DMS 273 (cell line): ENCODE data around the gene SUFU.

Source experiments
- DNase-seq: peaks from one replicate; lab custom pipeline; 2025; ENCODE audit not compliant: unreplicated experiment; lab: John Stamatoyannopoulos, UW

SUFU gene

DNA sequence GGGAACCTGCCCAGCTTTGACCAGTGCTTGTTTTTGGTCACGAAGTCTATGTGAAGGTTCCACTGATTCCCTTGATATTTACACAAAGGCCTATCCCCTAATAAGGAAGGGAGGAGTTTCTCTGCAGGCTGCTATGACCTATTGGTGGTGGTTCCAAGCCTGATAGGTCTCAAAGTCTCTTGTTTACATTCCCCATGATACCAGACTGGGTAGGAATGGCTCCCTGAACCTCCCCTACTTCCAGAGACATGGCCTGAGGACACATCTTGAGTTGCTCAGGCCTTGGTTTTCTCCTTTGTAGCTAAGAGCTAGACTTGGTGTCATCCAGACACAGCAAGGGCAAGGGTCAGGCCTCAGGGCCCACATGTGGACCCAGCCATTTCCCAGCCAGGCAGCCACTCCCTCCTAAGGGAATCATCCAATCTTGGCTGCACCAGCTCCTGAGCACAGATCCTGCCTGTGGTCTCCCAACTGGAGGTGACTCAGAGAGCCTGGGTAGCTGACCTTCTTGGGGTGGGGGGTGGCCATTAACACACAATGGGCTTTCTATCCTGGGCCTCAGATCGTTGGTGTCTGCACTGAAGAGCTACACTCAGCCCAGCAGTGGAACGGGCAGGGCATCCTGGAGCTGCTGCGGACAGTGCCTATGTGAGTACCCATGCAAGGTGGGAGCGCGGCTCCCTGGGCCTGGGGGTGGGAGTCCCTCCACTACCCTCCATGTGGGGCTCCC, 89.5 kb downstream of the SUFU start:
- DNase-seq: no peak

DNA sequence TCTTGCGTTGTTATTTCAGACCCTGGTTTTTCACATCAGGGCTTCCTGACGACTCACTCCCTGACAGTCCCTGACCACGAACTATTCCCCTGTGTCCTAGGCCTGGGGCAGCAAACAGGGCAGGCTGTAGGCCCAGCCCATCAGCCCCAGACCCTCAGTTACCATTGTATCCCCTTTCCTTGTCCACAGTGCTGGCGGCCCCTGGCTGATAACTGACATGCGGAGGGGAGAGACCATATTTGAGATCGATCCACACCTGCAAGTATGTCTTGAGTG, 90.0 kb downstream of the SUFU start:
- DNase-seq: no peak

DNA sequence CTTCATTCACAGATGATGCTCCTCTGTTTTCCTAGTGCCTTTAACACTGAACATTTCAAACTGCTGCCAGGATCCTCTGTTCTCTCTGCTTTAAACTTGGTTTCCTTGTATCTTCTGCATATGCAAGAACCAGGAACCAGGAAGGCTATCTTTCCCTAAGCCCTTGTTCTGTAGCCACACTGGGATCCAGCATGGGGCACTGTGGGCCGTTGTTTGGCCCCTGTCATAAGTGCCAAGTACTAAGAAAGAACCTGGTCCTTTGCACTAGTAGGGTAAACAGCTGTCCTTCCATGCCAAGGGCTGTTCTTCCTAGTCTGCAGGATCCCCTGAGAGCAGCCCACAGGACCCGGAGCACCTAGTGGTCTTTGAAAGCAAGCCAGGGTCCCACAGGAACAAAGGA, 91.5 kb downstream of the SUFU start:
- DNase-seq: no peak

DNA sequence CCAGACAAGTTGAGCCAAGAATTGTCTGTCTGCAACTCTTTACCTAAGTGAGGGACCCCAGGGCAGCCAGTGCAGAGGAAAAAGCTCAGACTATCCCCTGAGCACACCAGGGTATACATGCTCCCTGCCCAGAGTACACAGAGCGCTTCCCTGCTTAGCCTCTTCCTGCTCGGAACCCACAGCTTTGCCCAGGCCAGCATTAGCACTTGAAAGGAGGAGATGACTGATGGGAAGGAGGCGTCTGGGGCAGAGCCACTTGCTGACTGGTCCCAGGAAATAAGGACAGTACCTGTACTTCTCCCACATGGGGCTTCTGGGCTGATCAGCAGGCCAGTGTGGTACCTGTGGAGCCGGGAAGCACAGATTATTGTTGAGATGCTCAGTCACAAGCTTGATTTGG, 92.1 kb downstream of the SUFU start:
- DNase-seq: no peak

DNA sequence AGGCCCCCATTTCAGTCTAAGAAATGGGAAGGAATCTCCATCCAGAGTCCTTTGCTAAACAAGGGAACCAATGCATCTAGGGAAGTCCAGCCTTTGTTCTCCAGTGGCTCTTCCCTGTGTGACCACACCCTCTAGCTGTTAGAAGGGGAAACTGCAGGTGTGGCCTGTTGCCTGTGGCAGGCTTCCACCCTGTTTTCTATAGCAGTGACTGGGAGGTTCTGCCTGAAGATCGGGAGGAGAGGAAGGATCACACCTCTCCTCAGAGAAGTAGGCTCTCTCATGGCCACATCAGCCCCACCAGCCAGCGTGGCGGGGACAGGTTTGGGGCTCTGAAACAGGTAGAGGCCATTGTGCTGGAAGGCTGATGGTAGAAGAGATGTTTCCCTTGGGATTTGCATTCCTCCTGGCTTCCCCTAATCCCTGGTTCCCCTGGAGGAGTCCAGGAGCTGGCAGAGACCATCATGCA, 92.8 kb downstream of the SUFU start:
- peak; percentile 76 for DNase-seq

DNA sequence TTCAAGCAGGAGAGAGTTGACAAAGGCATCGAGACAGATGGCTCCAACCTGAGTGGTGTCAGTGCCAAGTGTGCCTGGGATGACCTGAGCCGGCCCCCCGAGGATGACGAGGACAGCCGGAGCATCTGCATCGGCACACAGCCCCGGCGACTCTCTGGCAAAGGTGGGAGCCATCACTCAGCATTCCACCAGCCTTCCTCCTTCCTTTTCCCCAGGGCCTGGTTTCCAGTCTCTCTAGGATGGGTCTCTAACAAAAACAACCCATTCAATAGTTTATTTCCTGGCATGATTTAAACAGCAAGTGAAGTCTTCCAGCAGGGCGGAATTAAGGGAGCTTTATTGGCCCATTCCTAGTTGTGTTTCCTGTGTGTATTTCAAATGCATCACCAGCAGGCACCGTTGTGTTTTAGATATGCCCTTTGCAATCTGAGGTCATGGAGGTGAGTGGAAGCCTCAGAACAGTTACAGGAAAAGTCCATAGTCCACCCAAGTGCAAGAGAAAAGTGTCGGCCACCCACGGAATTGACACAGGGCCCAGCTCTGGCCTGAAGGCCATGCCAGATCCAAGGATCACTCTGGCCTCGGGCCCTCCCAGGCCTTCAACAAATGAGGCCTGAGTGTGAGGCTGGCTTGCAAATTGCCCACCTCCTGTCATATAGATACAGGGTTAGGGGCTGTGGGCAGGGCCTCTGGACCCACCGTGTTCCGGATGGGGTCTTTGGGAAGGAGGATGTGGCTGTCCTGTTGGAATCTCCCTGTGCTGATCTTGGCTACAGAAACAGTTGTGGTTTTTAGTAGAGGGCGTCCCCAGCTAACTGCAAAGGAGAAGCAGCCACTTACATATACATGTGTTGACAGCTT, 93.6 kb downstream of the SUFU start:
- DNase-seq: no peak

DNA sequence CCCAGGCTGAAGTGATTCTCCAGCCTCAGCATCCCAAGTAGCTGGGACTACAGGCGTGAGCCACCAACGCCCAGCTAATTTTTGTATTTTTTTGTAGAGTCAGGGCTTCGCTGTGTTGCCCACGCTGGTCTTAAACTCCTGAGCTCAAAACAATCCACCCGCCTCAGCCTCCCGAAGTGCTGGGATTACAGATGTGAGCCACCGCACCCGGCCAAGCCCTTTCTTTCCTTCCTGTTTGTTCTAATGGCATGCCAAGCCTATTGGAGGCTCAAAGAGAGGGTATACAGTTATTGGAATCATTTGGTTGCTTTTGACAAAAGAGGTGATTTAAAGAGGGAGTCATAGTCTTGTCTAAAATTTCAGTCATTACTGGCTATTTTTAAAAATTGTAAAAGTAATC, 94.5 kb downstream of the SUFU start:
- DNase-seq: no peak

DNA sequence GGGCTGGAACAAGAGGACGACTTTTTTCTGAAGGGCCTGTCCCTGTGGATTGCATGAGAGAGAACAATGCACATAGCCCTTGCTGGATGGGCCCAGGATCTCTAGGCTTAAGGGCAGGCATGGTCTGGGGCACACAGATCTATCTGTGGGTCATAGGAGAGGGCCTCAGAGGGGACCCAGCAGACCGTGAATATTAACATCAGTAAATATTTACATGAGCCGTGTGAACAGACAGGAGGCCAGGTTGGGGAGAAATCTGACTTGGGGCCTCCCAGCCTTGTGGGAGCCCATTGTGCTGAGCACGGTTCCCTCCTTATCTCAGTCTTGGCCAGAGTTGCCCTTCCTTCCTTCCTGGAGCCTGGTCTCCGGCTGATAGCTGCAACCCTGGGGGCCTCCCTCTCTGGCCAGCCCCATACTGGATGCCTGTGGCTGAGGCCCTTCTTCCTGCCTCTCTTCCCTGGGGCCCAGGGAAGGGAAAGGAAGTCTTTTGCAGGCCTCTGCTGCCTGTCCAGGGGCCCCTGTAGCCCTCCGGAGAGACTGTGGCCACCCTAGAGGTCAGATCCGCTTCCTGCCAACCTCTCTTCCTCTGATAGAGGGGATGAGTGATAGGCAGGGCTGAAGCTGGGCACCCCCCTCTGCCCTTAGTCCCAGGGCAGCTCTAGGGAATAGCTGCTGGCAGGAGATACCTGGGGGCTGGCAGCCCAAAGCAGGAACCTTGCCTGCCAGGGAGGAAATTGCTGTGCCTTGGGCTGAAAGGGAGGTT, 96.0 kb downstream of the SUFU start:
- DNase-seq: no peak

DNA sequence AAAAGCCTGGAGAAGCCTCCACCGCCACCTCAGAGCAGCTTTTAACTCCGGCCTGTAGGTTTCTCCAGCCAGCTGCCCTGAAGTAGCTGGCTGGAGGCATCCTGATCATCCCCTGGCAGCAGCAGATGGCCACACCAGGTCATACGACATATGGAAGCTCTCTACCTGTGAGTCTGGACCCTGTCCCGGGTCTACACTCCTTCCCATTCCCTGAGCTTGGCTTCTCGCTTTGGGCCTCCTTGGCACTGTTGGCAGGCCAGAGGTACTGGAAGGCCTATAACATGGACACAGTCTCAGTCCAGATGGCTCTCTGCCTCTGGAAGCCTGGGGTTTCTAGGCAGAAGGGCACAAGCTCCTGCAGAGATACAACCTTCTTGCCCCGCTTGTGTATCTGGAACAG, 97.0 kb downstream of the SUFU start:
- peak; percentile 11 for DNase-seq

DNA sequence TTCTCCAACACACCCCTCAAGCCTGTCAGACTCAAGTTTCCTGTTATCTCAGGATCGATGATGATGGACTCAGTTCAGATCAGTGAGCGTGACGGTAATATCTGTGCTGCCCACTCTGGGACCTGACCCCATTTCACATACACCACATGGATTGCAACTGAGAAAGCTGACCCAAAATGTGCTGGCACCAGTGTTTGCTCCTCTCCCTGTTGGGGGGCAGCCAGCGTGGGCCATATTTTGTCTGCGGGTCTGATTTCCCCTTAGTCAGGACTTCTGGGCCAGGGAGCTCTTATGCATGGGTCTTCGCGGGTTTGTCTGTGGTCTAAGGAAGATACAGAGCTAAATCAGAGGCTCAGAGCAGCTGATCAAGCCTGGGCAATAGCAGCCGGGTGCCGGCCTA, 97.9 kb downstream of the SUFU start:
- DNase-seq: no peak

DNA sequence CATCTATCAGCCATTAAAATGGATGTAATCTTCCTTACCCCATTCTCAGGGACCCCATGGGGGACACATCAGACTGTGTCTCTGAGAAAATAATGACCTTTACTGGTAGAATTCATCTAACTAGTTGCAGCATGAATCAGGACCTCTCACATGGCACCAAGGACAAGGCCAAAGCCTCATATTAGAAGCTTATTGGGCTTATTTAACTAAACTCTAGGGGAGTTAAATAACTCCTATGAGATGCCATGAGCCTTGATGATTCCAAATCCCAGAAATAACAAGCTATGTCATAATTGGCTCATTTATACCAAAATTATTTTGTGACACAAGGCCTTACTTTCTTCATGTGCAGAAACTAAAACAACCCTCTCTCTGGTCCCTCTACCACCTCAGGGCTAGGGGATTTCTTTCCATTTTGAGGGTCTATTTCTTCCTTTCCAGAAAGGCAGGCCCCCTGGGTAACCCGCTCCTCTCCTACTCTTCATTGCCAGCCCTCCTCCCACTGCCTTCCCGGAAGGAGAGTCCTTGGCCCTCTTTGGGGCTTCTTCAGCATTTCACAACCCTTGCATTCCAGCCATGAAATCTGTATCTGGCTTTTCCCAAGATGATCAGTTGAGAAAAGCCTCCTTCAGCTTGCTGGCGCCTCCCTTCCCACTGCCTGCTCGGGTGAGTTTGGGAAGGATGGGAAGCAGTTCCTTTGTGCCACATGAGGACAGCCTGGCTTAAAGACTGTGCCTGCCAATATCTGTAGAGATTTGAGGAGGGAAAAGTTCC, 98.7 kb downstream of the SUFU start:
- DNase-seq: no peak

DNA sequence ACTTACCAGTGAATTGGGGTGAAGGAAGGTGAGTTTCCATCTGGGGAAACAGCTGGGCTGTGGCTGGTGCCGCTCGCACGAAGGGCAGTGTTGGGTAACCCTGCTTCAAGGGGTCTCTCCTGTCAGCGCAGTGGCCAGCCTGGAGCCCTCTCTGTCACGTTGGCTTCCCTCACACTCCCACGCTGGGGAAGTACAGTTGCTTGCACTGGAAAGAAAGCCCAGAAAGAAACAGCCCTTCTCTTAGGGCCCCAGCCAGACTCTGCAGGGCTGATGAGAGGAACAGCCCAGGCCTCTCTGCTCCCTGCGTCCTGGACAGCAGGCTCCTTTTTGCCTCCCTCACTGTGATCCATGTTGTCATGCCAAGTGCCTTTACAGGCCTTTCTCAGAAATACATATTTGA, 100.2 kb downstream of the SUFU start:
- DNase-seq: no peak

DNA sequence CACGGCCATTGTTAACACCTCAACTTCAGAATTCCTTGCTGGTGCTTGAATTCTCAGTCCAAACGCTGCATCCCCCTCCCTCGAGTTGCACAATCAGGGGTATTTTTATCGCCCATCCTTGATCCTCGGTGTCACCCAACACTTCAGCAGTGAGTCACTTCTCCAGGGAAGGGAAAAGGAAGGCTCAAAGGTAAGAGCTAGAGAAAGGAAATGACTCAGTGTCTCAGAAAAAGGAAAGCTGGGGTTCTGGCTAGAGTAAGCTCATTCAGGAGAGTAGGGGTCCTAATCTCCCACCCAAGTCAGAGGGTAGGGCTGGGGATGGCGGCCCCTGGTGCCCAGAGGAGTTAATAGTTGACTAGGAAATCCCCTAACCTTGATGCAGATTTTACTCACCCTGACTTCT, 100.7 kb downstream of the SUFU start:
- DNase-seq: no peak

DNA sequence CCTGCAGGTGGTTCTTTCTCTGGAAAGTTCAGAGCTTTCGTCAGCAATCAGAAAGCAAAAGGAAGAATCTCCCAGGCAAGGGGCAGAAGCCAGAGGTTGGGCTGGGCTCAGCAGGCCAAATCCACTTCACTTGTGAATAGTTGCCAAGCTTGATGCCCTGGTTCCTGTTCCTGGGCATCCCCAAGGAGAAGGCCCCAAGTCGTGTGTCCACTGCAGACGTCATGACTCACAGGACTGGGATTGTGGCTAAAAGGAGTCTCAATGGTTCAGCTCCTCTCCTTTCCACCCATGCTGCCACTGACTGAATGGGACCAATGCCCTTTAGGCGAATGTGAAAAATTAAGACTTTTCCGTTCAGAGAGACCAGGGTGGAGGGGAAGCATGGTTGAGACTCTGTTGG, 101.9 kb downstream of the SUFU start:
- no peak for DNase-seq

DNA sequence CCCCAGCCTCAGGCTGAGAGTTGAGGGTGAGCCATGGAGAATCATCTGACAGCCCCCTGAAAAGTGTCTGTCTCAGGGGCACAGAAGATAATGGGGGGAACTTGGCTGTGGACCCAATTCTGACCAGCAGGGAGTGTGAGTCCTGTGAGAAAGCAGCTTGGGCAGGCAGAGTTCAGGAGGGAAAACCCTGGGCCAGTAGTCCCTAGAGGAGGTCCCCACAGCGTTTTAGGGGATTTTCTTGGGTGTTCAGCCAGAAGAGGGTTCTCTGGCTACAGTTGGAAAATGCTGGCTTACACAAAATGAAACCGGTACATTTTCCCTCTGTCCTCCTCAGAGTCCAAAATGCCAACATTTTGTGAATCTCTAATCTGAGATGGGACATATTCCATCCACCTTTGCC, 104.7 kb downstream of the SUFU start:
- DNase-seq: no peak

DNA sequence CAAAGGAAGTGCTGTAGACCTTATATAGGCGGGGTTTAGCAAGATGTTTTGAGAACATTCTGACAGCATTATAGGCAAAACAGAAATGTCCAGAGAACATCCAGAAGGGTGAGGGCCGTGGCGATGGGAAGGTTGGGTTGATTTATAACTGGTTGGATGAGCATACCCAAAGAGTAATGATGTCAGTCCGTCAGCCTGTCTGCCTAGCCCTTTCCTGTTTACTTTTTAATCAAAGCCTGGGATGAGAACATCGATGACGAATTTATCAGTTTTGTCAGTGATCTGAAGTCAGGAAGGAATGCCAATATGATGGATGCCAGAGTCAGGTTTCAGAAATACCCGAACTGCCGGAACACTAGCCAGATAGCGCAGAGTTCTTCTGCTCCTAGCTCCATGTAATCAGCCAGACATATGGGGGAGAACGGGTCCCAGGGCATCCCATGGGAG, 106.7 kb downstream of the SUFU start:
- DNase-seq: no peak

DNA sequence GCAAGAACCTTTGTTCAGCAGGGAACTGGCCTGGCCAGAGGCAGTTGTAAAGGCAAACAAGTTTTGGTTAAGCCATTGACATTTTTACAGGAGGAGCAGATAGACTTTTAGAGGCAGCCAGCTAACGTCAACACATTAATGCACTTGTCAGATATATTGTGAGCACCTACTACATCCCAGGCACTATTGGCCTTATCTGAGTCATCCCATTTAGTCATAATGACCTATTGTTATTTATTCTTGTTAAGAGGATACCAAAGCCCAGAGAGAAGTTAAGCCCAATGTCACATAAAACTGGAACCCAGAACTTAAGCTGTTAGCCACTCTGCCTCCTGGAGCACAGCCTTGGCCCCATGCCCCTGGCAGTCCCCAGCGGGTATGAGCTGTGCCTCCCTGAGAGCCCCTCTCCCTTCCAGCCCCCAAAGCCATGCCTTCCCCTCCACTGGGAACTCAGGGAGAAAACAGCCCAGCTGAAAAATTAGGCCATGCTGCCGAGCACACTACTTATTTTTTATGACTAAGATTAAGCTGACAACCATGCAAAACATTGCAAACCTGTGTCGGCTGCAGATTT, 107.8 kb downstream of the SUFU start:
- DNase-seq: no peak

DNA sequence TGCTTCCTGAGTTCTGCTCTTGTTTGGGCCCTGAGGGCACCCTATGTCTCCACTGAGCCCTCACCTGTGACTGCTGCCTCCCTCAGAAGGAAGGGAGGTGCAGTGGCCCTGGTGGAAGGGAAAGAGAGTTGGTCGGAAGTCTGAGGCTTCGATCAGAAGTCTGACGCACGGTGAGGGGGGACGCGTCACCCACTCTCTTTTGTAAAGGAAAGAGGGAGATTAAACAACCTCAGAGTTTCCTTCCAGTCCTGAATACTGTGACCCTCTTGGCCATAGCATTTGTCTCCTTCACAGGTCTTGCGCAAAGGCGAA, 109.1 kb downstream of the SUFU start:
- no peak for DNase-seq

DNA sequence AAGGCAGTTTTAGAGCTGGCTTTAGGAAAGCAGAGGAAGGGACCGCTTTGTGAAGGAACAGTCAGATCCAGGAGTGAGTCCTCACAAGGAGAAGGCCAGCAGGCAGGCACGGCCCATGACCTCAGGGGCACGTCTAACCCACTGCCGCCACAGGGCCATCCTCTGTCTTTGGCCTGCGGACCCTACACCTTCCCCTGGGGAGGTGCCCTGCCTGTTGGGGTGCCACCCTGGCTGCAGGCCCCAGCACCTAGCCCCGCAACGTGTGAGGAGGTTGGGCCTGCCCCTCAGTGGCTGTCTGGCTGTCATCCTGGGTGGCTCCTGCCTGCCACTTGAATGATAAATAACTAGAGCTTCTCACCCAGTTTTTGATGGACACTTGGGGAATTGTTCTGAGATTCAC, 109.5 kb downstream of the SUFU start:
- DNase-seq: no peak

DNA sequence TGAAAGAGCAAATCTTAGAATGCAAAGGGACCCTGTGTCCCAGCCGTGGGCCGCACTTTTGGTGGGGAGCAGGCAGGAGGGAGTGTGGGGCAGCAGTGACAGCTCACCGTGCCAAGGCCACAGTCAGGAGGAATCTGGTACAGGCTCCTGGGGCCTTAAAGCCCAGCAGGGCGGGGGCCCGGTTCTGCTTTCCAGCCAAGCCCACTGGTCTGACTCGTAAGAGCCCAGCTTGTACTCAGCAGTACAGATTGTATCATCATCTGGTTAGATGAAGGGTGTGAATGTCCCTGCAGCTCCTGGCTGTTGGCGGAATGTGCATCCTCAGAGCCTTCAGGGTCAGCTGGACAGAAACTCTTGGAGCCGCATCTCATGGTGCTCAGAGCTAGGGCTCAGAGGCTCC, 110.0 kb downstream of the SUFU start:
- DNase-seq: no peak

DNA sequence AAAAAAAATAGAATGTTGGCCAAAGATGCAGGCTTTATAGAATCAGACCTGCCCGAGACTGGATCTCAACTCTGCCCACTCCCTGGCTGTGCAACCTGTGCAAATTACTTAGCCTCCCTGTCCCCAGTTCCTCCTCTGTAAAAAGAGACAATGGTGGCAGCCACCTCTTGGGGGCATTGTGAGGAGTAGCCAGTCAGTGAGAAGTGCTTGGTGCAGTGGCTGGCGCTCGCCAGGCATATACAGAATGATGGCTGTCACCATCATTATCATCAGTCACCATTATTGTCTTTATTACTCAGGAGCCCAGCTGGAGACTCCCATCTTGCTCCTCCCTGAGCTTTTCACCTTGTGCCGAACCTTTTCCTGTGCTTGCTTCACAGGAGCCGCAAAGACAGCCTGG, 111.1 kb downstream of the SUFU start:
- no peak for DNase-seq
